Hematopoietic multipotent progenitor cell (in vitro differentiated cells): ENCODE data around the gene UAP1. TPM values are rescaled to one million over a fixed set of nuclear protein-coding genes. Genes with fewer than 3 reads are reported as not detected.
"Not testable (repeated sequence)": the region's sequence is repeated elsewhere in the genome, so short reads cannot be mapped to it uniquely, and the experiment has no call there.

Experiments used
- DNase-seq, 3 donors: peaks; one replicate each; pipeline ENCODE4 v3.0.0-alpha.2; 2011 to 2015; ENCODE audit warnings: low read depth in 2 of 3, low spot score in 2 of 3
- total RNA-seq: library from RNA; depleted of rRNA; stranded (reverse); fragments of >200 nt; gene quantifications from one replicate; pipeline ENCODE4 v1.2.3, GENCODE V29; 2012

The UAP1 gene
- total RNA-seq, 1 donor, result 16.2 TPM

DNA sequence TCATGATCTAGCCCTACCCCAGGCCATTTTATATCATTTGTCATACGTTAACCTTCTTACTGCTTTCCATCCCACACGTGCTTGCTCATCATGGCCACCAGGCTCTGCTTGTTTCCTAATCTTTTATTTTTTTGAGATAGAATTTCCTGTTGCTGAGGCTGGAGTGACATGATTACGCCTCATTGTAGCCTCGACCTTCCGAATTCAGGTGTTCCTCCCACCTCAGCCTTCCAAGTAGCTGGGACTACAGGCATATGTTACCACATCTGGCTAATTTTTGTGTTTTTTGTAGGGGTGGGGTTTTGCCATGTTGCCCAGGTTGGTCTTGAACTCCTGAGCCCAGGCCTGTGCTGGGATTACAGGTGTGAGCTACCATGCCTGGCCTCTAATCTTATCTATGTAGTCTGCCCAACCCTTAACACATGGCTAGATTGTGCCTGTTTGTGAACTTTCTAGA is 3.3 kb downstream of the UAP1 start:
- peak in 1 of 3 donors; percentile 7 for DNase-seq

DNA sequence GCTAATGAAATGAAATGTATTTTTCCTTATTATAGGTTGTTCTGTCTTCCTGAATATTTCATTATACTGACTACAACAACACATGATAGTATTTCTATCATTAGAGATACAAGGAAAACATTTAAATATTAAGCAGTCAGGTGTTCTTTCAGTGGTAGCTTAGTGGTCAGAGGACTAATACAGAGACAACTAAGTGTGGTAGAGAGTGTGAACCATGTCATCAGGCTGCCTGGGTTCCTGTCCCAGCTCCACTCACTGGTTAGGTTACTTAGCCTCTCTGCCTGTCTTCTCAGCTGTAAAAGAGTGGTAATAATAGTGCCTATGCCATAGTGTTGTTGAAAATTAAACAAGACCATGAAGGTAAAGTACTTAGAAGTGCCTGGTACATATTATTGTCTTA is 3.9 kb downstream of the UAP1 start:
- DNase-seq, result no peak

DNA sequence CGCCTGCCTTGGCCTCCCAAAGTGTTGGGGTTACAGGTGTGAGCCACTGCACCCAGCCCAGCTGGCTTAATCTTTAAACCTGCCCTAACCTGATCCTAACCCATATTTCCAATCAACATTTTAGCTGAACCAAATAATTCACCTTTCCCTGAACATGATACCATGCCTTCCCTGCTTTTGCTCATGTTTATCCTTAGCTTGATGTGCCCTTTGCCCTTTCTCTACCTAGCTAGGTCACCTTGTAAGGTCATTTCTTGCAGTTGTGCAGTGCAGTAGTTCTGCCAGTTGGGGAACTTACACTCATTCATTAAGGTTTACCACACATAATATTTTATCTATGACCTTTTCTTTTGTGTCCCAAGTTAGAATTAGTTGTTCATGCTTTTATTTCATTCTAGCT is 5.3 kb downstream of the UAP1 start:
- no peak for DNase-seq

DNA sequence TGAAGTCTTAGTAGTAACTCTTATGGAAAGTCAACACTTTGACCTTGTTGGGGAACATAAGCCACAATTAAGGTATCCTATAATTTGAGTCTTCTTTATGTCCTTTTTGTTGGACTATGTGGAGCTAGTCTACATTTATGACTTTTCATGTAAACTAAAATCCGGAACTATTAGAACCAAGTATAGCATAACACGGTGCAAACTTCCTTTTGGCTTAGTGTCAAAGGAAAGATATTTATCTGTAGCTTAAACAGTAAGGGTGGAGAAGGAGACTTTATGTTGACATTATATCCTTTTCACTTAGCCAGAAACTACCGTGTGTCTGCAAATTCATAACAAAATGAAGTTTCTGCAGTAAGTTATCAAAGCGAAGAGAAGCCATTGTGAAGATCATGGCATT is 7.3 kb downstream of the UAP1 start:
- peak in 1 of 3 donors; percentile 15 for DNase-seq

DNA sequence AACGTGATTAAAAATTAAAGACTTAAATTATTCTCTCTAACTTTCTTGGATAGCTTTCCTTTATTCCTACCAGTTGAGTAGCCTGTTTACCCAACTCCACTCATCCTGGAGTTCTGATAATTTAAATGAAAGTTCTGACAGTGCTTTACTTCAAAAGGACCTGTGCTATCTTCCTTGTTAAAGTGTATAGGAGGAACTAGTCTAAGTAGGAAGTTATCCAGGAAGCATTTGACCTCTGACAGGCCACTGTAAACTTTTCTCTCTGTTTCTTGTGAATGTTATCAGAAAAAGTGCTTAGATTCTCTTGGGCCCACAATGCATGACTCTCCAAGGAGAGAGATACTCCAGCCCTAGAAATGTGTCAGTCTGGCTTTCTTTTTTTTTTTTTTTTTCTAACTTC is 9.2 kb downstream of the UAP1 start:
- DNase-seq, result no peak

DNA sequence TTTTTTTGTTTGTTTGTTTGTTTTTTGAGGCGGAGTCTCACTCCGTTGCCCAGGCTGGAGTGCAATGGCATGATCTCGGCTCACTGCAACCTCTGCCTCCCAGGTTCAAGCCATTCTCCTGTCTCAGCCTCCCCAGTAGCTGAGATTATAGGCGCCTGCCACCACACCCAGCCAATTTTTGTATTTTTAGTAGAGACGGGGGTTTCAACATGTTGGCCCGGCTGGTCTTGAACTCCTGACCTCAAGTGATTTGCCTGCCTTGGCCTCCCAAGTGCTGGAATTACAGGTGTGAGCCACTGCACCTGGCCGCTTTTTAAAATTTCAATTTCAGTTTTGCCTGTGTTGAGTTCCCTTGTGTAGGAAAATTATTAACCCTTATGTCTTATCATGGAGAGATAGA is 9.6 kb downstream of the UAP1 start:
- DNase-seq, result not testable (repeated sequence)

DNA sequence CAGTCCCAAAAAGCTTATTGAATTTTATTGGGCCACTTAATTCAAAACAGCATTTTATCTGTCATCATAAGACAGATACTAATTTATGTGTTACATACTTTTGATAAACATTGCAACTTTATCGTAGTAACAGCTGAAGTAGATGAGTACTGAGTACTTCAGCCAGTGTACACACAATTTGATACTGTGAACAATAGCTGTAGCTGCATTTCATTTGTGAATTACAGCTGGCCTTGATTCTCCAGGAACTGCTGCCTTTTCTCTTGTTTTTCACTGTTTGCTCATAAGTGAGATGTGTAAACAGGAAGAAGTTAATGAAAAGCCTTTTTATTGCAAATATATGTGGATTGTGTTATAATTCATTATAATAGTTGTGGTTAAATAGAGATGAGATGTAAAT is 10.2 kb downstream of the UAP1 start:
- no peak for DNase-seq

DNA sequence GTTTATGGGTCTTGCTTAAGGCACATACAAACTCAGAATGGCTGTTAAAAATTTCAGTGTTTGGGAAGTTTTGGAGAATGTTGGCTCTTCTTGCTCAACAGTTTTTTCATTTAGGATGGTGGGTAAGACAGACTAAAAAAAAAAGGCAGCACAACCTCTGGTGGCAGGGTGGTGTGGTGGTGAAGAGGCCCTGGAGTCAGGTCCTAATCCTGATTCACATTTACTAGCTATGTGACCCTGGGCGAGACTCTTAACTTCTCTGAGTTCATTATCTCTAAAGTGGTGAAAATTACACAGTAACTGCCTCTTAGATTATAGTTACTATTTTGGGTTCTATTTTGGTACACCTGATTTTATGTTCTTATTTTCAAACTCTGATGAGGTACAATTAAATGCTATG is 11.6 kb downstream of the UAP1 start:
- no peak for DNase-seq

DNA sequence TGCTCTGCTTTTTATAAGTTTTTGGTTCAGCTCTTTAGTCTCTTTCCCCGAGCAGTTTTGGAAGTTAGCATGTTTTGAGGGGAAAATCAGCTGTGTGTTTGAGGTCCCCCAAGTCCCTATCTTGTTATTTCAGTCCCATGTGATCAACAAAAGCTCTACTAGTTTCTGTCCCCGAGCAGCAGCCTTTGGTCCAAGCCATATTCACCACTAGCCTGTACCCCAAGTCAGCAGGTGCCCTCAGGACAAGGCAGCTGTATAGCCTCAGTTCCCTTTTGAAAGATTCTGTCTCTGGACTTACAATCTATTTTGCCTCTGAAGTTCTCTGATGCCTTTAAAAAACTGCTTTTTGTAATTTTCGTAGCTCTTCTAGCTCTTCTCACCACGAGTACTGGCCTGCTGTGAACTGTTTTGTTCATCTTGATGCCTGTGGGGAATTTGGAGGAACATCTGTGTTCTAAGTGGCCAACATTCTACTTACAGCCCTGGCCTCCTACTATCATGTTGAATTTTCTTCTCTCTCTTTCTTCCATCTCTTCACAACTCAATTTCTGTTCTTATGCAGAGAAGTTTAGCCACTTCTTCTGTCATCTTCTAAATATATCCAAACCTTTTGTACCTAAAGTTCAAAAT is 16.7 kb downstream of the UAP1 start:
- no peak for DNase-seq

DNA sequence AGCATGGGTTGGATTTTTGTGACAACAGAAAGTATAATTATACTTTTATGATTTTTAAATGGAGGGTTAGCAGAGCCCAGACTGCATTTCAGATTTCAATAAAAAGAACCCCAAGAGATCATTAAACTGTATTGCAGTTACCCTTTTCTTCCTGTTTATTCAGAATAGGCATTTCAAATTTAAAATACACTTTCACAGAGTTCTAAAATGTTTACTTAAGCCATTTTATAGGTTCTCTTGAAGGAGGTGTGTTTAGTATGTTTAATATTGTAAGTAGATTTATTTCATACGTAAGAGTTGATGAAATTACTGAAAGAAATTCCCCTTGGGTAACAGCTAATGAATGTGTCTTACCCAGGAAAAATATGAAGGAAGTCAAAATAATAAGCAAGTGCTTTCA is 17.4 kb downstream of the UAP1 start:
- no peak for DNase-seq

DNA sequence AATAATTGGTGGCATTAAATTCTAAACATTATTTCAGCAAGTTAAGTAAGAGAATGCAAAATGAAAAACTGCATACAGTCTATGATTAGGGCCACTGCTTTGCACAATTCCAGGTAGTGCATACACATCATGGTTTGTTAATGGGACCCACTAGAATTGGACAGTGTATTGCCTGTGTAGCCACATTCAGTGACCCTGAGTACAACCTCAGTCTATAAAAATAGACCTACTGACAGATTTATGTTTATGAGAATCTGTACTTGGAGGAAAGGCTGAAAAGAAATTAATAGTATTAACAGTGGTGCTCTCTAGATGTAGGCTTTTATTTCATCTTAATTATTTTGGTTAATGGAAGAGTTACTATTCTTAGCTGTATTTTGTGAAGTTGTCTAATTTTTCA is 18.8 kb downstream of the UAP1 start:
- DNase-seq, result no peak

DNA sequence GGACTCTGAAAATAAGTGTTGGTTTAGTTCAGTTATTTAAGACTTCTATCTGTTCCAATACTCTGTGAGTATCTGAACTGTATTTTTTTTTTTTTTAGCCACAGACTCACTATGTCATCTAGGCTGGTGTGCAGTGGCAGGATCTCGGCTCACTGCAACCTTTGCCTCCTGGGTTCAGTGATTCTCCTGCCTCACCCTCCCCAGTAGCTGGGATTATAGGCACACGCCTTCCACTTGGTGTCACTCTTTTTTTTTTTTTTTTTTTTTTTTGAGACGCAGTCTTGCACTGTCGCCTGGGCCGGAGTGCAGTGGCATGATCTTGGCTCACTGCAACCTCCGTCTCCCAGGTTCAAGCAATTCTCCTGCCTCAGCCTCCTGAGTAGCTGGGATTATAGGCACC is 21.4 kb downstream of the UAP1 start:
- not testable (repeated sequence) for DNase-seq

DNA sequence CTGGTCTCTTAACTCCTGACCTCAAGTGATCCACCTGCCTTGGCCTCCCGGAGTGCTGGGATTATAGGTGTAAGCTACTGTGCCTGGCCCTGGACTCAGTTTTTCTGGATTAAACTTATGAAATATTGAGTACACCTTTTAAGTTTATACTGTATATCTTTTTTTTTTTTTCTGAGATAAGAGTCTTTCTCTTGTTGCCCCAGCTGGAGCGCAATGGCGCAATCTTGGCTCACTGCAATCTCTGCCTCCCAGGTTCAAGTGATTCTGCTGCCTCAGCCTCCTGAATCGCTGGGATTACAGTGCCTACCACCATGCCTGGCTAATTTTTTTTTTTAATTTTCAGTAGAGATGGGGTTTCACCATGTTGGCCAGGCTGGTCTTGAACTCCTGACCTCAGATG is 23.6 kb downstream of the UAP1 start:
- not testable (repeated sequence) for DNase-seq

DNA sequence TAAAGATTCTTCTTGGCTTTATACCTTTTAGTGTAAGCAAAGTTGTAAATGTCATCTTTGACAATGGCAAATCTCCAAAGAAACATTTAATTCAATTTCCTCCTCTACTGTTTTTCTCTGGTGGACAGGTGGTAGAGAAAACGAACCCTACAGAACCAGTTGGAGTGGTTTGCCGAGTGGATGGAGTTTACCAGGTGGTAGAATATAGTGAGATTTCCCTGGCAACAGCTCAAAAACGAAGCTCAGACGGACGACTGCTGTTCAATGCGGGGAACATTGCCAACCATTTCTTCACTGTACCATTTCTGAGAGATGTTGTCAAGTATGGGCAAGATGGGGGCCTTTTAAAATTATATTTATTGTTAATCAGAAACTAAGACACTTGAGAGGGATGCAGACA is 25.8 kb downstream of the UAP1 start:
- DNase-seq, result no peak

DNA sequence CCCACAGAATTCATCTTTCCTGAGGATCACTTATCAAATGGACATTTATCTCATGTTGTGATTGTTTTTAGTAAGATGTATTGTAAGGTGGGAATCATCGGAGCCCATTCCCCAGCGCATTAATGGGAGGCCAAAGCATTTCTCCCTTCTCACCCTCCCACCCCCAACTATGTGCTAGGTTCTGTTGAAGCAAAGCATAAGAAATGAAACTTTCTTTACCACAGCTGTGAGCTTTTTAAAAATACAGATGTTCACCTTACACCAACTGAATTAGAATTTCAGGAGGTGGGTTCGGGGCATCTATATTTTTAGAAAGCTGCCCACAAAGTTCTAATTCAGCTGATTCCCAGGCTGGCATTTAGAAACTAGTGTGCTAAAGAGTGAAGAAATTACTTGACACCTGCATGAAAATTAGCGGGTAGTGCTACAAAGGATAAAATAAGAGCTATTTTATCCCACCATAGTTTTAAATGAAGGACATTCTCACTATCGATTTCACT is 26.3 kb downstream of the UAP1 start:
- no peak for DNase-seq

DNA sequence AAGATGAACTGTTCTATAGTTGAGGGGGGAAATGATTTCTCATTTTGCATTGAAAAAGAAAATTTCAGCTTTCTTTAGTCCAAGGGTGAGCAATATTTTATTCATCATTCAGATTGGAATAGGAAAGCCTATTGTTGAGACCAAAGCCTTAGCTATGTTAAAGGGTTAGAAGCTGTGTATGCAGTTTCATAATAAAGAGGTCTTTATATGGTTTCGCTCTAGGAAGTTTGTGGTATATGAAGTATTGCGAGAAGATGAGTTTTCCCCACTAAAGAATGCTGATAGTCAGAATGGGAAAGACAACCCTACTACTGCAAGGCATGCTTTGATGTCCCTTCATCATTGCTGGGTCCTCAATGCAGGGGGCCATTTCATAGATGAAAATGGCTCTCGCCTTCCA is 28.6 kb downstream of the UAP1 start:
- DNase-seq, result no peak

DNA sequence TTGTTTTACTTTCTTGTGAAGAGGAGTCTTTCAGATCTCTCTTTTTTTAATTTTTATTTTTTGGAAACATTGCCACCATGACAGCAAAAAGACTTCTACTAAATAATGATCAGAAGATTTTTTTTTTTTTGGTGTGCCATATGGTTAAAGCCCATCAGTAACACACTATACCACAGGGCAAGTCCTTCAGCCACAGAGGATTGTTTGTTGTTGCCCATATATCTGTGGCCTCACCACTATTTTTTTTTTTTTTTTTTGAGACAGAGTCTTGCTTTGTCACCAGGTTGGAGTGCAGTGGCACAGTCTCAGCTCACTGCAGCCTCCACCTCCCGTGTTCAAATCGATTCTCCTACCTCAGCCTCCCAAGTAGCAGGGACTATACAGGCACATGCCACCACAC is 29.2 kb downstream of the UAP1 start:
- DNase-seq, result no peak

DNA sequence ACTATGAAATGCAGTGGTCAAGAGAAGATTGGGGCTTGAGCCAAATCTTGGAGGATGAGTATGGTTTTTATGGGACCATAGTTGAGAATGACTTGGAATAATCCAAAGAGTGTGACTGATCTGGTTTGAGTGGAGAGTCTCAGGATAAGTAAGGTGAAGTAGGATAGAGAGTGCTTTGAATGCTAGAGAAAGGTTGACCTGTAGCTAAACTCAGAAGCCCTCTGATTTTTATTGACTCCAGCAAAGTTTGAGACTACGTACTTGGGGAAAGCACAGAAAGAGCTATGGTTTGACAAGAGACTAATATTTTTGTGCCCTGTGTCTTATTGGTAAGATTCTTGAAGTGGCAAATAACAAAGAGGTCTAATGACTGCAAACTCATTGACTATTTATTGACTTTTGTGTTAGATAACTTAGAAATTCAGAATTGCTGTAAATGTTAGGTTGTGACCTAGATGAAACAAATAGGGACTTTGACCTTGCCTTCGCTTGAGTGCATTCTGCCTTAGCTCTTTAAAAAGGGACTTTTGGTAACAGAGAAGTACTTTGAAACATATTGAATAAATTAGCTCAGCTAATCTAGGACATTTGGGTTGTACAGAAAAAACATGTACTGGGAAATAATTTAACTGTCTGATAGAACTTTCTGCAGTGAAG is 35.1 kb downstream of the UAP1 start:
- no peak for DNase-seq

DNA sequence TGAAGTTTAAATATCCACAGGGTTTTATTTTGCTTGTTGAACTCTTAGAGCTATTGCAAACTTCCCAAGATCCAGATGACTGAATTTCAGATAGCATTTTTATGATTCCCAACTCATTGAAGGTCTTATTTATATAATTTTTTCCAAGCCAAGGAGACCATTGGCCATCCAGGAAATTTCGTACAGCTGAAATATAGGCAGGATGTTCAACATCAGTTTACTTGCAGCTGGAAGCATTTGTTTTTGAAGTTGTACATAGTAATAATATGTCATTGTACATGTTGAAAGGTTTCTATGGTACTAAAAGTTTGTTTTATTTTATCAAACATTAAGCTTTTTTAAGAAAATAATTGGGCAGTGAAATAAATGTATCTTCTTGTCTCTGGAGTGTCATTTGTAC is 37.9 kb downstream of the UAP1 start:
- no peak for DNase-seq

DNA sequence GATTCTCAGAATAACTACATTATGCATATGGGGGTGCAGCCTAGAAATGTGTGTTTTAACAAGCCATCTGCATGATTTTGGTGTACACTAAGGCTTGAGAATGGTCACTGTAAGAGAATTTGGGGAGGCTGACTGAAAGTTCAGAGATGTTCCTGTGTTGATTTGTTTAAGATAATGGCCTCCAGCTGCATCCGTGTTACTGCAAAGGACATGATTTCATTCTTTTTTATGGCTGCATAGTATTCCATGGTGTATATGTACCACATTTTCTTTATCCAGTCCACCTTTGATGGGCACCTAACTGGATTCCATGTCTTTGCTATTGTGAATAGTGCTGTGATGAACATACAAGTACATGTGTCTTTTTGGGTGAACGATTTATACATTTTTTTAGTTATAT is 41.6 kb downstream of the UAP1 start:
- not testable (repeated sequence) for DNase-seq

DNA sequence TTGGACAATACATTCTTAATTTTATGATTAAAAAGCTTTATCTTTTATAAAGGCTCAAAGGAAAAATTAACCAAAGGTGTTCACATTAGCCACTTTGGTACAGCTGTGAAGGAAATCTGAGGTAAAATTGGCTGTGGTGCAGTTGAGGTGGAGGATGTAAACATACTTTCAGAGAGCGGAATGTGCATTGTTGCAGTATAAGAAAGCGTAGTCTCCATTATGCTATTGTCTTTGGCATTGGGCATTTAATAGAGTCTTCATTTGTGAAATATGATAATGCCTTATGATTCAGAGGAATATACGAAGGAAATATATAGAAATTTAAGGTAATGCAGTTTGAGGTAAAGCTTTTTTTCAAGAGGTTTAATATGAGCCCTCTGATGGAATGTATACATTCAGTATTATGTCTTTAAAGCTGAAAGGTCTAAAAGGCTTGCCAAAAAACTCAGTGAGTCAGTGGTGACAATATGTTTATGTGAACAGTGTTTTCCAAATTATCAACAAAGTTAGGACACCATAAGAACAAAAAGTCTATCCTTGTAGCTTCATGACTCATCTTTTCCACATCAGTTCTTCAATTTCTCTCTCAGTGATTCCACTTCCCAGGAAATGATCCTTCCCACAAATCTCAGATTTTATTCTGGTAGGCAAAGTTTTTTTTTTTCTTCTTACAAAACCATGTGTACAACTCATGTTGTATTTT is 43.9 kb downstream of the UAP1 start:
- no peak for DNase-seq

DNA sequence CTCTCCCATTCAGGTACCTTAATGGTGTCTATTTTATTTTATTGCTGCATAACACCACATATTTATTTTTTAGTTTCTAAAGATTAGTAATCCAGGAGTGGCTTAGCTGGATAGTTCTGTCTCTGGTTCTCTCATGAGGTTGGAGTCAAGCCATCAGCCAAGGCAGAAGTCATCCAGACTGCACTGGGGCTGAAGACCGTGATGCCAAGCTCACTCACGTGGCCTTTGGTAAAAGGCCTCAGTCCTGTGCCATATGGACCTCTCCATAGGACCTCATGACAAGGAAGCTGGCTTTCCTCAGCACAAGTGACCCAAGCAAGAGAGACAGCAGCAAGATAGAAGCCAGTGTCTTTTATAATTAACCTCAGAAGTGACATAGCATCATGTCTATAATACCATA is 47.8 kb downstream of the UAP1 start:
- DNase-seq, result no peak
